Left ventricle myocardium inferior (tissue), 1 donor: Measurements from ENCODE around the gene PIK3R2. TPM values are rescaled to one million over a fixed set of nuclear protein-coding genes. Genes with fewer than 3 reads are reported as not detected.

Experiments used
- DNase-seq: peaks from one replicate; pipeline ENCODE4 v3.0.0-alpha.2; 2020
- H3K27ac ChIP-seq: fragments of 200-600 bp; replicated peaks from 2 replicates; pipeline ENCODE4 v1.8.0; 2021
- H3K27me3 ChIP-seq: fragments of 200-600 bp; 2 replicates; pipeline ENCODE4 v1.8.0; 2021; ENCODE audit warnings: low read depth
- H3K36me3 ChIP-seq: fragments of 200-600 bp; 2 replicates; pipeline ENCODE4 v1.8.0; 2021
- H3K4me1 ChIP-seq: fragments of 200-600 bp; 2 replicates; pipeline ENCODE4 v1.8.0; 2021
- H3K4me3 ChIP-seq: fragments of 200-600 bp; 2 replicates; pipeline ENCODE4 v1.8.0; 2021; ENCODE audit warnings: mild to moderate bottlenecking, moderate library complexity
- H3K9me3 ChIP-seq: fragments of 200-600 bp; replicated peaks from 2 replicates; pipeline ENCODE4 v1.8.0; 2021
- CTCF ChIP-seq: fragments of 200-600 bp; IDR thresholded peaks from 2 replicates; pipeline ENCODE4 v1.8.0; 2021; ENCODE audit warnings: antibody characterized with exemption, mild to moderate bottlenecking, borderline replicate concordance
- intact Hi-C: fragments of 100-400 bp; cut with micrococcal nuclease; formaldehyde crosslinking; loops from one replicate; pipeline ENCODE4 v1.11.0; 2022
- total RNA-seq: library from RNA; stranded (reverse); fragmentation: NEBNext Ultra II Directional; extraction: Animal tissue kit (Norgen Biotek cat#: 25700); gene quantifications from one replicate; pipeline ENCODE4 v1.2.1, GENCODE V29; 2021
- donor health status: DM: no; HTN: yes; CAD: no; lungs with severe emphysema.

Gene PIK3R2
- total RNA-seq, 1 donor from 2014 or later, result 28.0 TPM

GRCh38 chr19:18149596-18149975 is 3.4 kb upstream of the PIK3R2 start:
- H3K27me3 ChIP-seq, result no peaks in the 10 kb centered on the region
- DNase-seq, result no peak
- H3K9me3 ChIP-seq, result no peaks in the 10 kb centered on the region
- TF ChIP-seq CTCF, result no peak
- no peak overlapping the region for H3K27ac ChIP-seq
- H3K4me1 ChIP-seq, result peaks cover 30% of the 10 kb centered on the region
- peaks cover 20% of the 10 kb centered on the region for H3K36me3 ChIP-seq
- H3K4me3 ChIP-seq, result no peak overlapping the region
- intact Hi-C loops, result no loop called here

DNA sequence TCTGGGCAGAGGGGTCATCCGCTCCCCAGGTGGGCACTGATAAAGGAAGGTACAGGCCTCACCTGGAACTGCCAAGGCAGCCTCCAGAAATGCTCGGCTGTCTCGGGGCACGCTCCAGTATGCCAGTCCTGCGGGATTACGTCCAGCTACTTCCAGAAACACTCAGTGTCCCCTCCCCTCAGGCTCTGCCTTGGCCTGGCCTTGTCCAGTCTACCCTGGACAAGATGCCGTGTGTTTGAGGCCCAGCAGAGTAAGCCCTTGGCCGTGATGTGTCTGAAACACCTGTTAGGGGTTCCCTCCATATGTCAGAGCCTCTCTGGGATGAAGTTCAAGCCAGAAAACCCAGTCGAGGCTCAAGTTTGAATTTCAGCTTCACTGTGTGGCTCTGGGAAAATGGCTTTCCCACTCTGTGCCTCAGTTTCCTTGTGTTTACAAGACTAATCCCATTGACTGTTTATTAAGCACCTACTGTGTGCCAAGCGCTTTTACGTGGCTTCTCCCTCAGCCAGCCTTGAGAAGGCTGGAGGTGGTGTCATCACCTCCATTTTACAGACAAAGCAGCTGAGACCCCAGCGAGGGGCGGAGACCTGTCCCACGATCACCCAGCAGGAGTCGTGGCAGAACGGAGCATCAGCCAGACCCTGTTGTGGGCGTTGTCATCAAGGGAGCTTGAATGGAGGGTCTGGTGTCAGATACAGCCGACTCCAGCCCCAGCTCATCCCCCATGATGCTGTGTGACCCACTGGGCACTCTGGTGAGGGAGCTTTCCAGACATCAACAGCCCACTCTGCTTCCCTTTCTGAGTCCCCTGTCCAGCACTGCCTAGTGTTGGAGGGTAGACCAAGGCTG is 2.0 kb upstream of the PIK3R2 start:
- Histone ChIP-seq H3K4me3 (no peak overlapping the region), H3K27ac (no peak overlapping the region), H3K4me1 (peaks cover 40% of the 10 kb centered on the region), H3K9me3 (no peaks in the 10 kb centered on the region), H3K27me3 (no peaks in the 10 kb centered on the region), H3K36me3 (peaks cover 12% of the 10 kb centered on the region)
- intact Hi-C loops, result no loop called here
- DNase-seq, result no peak
- no peak for TF ChIP-seq CTCF

- H3K36me3 ChIP-seq, result peaks cover 14% of the 10 kb centered on the region
- H3K4me1 ChIP-seq, result peaks cover 54% of the 10 kb centered on the region
- peak overlapping the region; percentile 99 for H3K27ac ChIP-seq
- peak; percentile 71 for TF ChIP-seq CTCF
- H3K27me3 ChIP-seq, result no peaks in the 10 kb centered on the region
- peak overlapping the region; percentile 95 for H3K4me3 ChIP-seq
- DNase-seq, result peak; percentile 98
- intact Hi-C loops, result no loop called here
- H3K9me3 ChIP-seq, result no peaks in the 10 kb centered on the region
These were observed 534 bp upstream of the PIK3R2 start for GRCh38 chr19:18152442-18152816.

DNA sequence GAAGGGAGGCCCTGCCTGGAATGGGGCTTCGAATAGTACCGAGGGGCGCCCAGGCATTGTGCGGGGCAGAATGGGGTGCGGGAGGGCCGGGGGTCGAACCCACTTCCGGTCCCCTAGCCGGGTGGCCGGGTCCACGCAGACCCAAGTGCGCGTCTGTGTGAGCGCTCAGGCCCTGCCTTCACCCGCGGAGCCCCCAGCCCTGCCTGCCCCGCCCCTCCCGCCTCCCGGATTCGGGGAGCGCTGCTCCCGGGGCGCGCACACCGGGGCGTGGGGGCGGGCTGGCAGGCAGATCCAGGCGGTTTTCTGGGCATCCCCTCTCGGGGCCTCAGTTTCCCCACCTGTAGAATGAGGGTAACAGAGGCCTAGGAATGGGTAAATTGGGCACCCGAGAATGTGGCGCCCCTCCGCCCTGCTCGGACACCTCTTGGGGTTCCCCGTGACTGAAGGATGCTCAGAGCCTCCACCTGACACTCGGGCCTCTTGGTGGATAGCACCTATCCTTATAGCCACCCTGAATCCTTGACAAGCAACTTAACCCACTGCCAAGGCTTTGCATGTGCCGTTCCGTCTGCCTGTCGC is 682 bp downstream of the PIK3R2 start:
- Histone ChIP-seq H3K27me3 (no peaks in the 10 kb centered on the region), H3K9me3 (no peaks in the 10 kb centered on the region), H3K4me1 (peaks cover 60% of the 10 kb centered on the region), H3K27ac (peak overlapping the region; percentile 99), H3K36me3 (peaks cover 11% of the 10 kb centered on the region), H3K4me3 (peak overlapping the region; percentile 95)
- TF ChIP-seq CTCF, result no peak
- no peak for DNase-seq
- intact Hi-C loops, result no loop called here

GRCh38 chr19:18155095-18156087 is 2.4 kb downstream of the PIK3R2 start:
- H3K4me1 ChIP-seq, result peaks cover 67% of the 10 kb centered on the region
- no peaks in the 10 kb centered on the region for H3K9me3 ChIP-seq
- TF ChIP-seq CTCF, result no peak
- no peak overlapping the region for H3K4me3 ChIP-seq
- H3K27ac ChIP-seq, result peak overlapping the region; percentile 99
- no peaks in the 10 kb centered on the region for H3K27me3 ChIP-seq
- no peak for DNase-seq
- intact Hi-C loops, result no loop called here
- H3K36me3 ChIP-seq, result peaks cover 11% of the 10 kb centered on the region
